Measurements from ENCODE around the gene PPP1R37.

PPP1R37 gene

DNA sequence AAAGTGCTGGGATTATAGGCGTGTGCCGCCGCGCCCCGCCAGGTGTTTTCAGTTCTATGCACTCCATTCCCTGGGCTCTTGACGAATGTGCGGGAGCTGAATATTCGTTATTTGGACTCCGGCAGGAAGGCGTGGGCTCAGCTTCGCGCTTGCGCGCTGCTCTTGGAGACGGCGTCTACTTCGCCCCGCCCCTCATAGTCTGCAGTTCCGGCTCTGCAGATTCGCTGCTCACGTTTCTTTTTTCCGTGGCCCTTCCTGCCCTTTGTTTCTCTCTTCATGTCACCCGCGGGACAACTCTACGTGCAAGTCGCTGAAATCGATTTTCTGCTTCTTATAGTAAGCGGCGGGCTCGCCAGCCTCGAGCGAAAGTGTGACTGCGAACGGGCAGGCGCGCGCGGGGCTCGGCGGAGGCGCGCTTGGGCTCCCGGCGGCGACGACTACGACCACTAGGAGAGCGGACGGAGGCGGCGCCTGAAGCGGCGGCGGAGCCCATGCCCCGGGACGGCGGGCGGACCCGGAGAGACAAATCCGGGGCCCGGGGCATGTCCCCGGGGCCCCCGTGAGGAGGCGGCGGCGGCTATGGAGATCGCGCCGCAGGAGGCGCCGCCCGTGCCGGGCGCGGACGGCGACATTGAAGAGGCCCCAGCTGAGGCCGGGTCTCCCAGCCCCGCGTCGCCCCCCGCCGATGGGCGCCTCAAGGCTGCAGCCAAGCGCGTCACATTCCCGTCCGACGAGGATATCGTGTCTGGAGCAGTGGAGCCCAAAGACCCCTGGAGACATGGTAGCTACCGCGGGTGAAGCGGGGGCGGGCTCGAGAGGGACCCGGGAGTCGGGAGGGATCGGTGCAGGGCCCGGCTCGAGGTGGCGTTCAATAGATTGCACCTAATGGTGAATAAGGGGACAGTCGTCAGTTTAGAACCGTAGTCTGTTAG is at the start of gene PPP1R37:
PPP1R37 (plus strand) TSS at position 433 of the 932 bp plus-strand sequence; CDS start at position 580, 147 bp downstream.
- no peak within 1 kb of the TSS for H3K27ac ChIP-seq (ENCODE audit: low read length)
- no peaks in the 10 kb centered on the region for H3K4me1 ChIP-seq (ENCODE audit: control insufficient read depth, insufficient read depth, low read length)
- DNase-seq (ENCODE audit: low read depth, low spot score) = peak; percentile 95
- peaks cover 3% of the 10 kb centered on the region; the same call in 1 of the 2 replicates for H3K36me3 ChIP-seq (ENCODE audit: control insufficient read depth, insufficient read depth, low read length)
- H3K27me3 ChIP-seq (ENCODE audit: control insufficient read depth, insufficient read depth, low read length) = no peaks in the 10 kb centered on the region
- H3K4me3 ChIP-seq (ENCODE audit: low read length) = peak within 1 kb of the TSS; percentile 45; the same call in 1 of the 2 replicates
- H3K9me3 ChIP-seq (ENCODE audit: control insufficient read depth, insufficient read depth, low read length) = no peaks in the 10 kb centered on the region
- WGBS (ENCODE audit: insufficient coverage, insufficient read length) = no CpG with 5 or more reads among the region's 103 CpGs

DNA sequence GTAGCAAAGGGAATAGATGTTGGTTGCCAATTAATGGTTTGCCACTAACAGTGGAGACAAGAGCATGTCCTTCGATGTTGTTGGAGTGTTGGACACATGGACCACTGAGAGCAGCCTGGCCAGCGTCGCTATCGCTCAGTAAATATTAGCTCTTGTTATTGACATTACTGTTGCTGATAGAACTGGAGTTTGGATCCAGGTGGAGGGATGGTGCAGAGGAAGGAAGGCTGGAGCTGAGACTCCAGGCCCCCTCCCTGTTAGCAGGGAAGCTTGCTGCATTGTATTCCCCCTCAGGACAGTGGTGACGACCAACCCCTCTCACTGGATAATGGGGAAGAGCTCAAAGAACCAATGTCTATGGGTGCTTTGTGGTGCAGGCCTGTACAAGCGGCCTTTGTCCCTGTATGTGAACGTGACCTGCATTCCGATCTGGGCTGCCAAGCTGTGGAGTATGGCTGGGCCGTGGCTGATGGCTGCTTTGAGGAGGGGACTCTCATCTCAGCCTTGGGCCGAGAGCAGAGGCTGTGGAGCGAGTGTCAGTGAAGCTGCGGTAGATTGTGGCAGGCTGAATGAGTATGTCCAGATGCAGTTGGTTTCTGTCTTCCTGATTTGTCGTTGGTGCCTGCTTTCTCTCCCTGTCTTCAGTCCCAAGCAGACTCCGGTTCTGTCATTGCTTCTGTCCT is 47.2 kb upstream of the PPP1R37 start:
- Histone ChIP-seq H3K27ac (ENCODE audit: low read length) (no peak overlapping the region), H3K9me3 (ENCODE audit: control insufficient read depth, insufficient read depth, low read length) (no peaks in the 10 kb centered on the region), H3K4me3 (ENCODE audit: low read length) (no peak overlapping the region), H3K27me3 (ENCODE audit: control insufficient read depth, insufficient read depth, low read length) (no peaks in the 10 kb centered on the region), H3K4me1 (ENCODE audit: control insufficient read depth, insufficient read depth, low read length) (no peaks in the 10 kb centered on the region), H3K36me3 (ENCODE audit: control insufficient read depth, insufficient read depth, low read length) (peaks cover 18% of the 10 kb centered on the region)
- no peak for DNase-seq (ENCODE audit: low read depth, low spot score)
- no CpG with 5 or more reads among the region's 14 CpGs for WGBS (ENCODE audit: insufficient coverage, insufficient read length)

GRCh38 chr19:45046355-45046754 is 46.6 kb upstream of the PPP1R37 start:
- no CpG with 5 or more reads among the region's 7 CpGs for WGBS (ENCODE audit: insufficient coverage, insufficient read length)
- no peaks in the 10 kb centered on the region for H3K4me1 ChIP-seq (ENCODE audit: control insufficient read depth, insufficient read depth, low read length)
- no peak overlapping the region for H3K27ac ChIP-seq (ENCODE audit: low read length)
- peak overlapping the region; percentile 6; the same call in 1 of the 2 replicates for H3K4me3 ChIP-seq (ENCODE audit: low read length)
- no peak for DNase-seq (ENCODE audit: low read depth, low spot score)
- no peaks in the 10 kb centered on the region for H3K27me3 ChIP-seq (ENCODE audit: control insufficient read depth, insufficient read depth, low read length)
- H3K9me3 ChIP-seq (ENCODE audit: control insufficient read depth, insufficient read depth, low read length) = no peaks in the 10 kb centered on the region
- peaks cover 16% of the 10 kb centered on the region for H3K36me3 ChIP-seq (ENCODE audit: control insufficient read depth, insufficient read depth, low read length)

DNA sequence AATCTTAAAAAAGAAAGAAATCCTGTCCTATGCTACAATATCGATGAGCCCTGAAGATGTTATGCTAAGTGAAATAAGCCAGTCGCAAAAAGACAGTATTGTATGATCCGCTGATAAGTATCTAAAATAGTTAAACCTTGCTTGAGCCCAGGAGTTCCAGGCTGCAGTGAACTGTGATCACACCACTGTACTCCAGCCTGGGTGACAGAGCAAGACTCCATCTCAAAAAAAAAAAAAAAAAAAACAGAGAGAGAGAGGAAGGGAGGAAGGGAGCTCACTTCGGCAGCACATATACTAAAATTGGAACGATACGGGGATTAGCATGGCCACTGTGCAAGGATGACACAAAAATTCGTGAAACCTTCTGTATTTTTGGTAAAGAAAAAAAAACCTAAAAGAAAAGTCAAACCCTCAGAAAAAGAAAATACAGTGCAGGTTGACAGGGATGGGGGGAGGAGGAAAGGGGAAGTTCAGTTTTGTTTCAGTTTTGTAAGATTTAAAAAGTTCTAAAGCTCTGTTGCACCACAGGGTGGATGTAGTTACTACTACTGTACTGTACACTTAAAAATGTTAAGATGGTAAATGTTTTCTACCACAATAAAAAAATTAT is 45.7 kb upstream of the PPP1R37 start:
- no CpG with 5 or more reads among the region's 7 CpGs for WGBS (ENCODE audit: insufficient coverage, insufficient read length)
- no peak for DNase-seq (ENCODE audit: low read depth, low spot score)
- Histone ChIP-seq H3K36me3 (ENCODE audit: control insufficient read depth, insufficient read depth, low read length) (peaks cover 12% of the 10 kb centered on the region; the same call in 1 of the 2 replicates), H3K27ac (ENCODE audit: low read length) (no peak overlapping the region), H3K27me3 (ENCODE audit: control insufficient read depth, insufficient read depth, low read length) (no peaks in the 10 kb centered on the region), H3K4me1 (ENCODE audit: control insufficient read depth, insufficient read depth, low read length) (no peaks in the 10 kb centered on the region), H3K4me3 (ENCODE audit: low read length) (no peak overlapping the region), H3K9me3 (ENCODE audit: control insufficient read depth, insufficient read depth, low read length) (no peaks in the 10 kb centered on the region)

- Histone ChIP-seq H3K4me1 (ENCODE audit: control insufficient read depth, insufficient read depth, low read length) (no peaks in the 10 kb centered on the region), H3K27ac (ENCODE audit: low read length) (no peak overlapping the region), H3K36me3 (ENCODE audit: control insufficient read depth, insufficient read depth, low read length) (peaks cover 9% of the 10 kb centered on the region; the same call in 1 of the 2 replicates), H3K27me3 (ENCODE audit: control insufficient read depth, insufficient read depth, low read length) (no peaks in the 10 kb centered on the region), H3K4me3 (ENCODE audit: low read length) (no peak overlapping the region), H3K9me3 (ENCODE audit: control insufficient read depth, insufficient read depth, low read length) (no peaks in the 10 kb centered on the region)
- no CpG with 5 or more reads among the region's 8 CpGs for WGBS (ENCODE audit: insufficient coverage, insufficient read length)
- DNase-seq (ENCODE audit: low read depth, low spot score) = no peak
Measured at GRCh38 chr19:45049073-45049736, 43.8 kb upstream of the PPP1R37 start.

DNA sequence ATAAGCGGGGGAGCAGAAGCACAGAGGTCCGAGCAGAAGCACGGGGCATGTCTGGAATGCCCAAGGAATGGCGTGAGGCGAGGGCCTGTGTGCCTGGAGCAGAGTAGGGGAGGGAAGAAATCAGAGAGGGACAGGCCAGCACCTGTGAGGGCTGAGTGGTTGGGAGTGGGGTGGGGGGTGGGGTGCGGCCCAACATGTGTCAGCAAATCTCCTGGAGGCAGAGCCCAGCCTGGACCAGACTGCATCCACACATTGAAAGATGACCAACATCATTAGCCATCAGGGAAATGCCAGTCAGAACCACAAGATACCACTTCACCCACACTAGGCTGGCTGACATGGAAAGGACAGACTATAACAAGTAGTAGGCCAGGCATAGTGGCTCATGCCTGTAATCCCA is 42.9 kb upstream of the PPP1R37 start:
- no CpG with 5 or more reads among the region's 6 CpGs for WGBS (ENCODE audit: insufficient coverage, insufficient read length)
- H3K27ac ChIP-seq (ENCODE audit: low read length) = no peak overlapping the region
- H3K9me3 ChIP-seq (ENCODE audit: control insufficient read depth, insufficient read depth, low read length) = no peaks in the 10 kb centered on the region
- no peaks in the 10 kb centered on the region for H3K4me1 ChIP-seq (ENCODE audit: control insufficient read depth, insufficient read depth, low read length)
- no peaks in the 10 kb centered on the region for H3K27me3 ChIP-seq (ENCODE audit: control insufficient read depth, insufficient read depth, low read length)
- peaks cover 4% of the 10 kb centered on the region; the same call in 1 of the 2 replicates for H3K36me3 ChIP-seq (ENCODE audit: control insufficient read depth, insufficient read depth, low read length)
- no peak overlapping the region for H3K4me3 ChIP-seq (ENCODE audit: low read length)
- no peak for DNase-seq (ENCODE audit: low read depth, low spot score)

GRCh38 chr19:45051929-45052579 is 40.9 kb upstream of the PPP1R37 start:
- H3K9me3 ChIP-seq (ENCODE audit: control insufficient read depth, insufficient read depth, low read length) = no peaks in the 10 kb centered on the region
- DNase-seq (ENCODE audit: low read depth, low spot score) = no peak
- no peak overlapping the region for H3K4me3 ChIP-seq (ENCODE audit: low read length)
- no CpG with 5 or more reads among the region's 9 CpGs for WGBS (ENCODE audit: insufficient coverage, insufficient read length)
- H3K36me3 ChIP-seq (ENCODE audit: control insufficient read depth, insufficient read depth, low read length) = peaks cover 10% of the 10 kb centered on the region
- no peaks in the 10 kb centered on the region for H3K4me1 ChIP-seq (ENCODE audit: control insufficient read depth, insufficient read depth, low read length)
- no peaks in the 10 kb centered on the region for H3K27me3 ChIP-seq (ENCODE audit: control insufficient read depth, insufficient read depth, low read length)
- no peak overlapping the region for H3K27ac ChIP-seq (ENCODE audit: low read length)

DNA sequence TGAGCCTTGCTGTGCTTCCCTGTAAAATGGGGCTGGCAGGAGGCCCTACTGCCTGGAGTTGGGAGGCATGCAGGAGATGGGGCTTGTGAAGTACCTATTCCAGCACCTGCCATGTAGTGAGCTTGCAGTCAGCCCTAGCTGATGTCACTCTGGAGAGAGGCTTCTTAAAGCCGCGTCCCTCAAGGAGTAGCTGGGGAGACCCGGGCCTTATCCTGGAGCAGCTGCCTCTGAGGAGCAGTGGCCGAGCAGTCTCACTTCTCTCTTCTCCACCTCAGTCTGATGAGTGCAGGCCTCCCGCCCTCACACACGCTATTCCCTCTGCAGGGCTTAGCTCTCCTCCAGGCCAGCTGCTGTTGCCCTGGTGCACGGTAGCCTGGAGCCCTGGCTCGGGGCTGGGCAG is 36.1 kb upstream of the PPP1R37 start:
- DNase-seq (ENCODE audit: low read depth, low spot score) = no peak
- H3K36me3 ChIP-seq (ENCODE audit: control insufficient read depth, insufficient read depth, low read length) = peaks cover 49% of the 10 kb centered on the region
- H3K27ac ChIP-seq (ENCODE audit: low read length) = no peak overlapping the region
- H3K27me3 ChIP-seq (ENCODE audit: control insufficient read depth, insufficient read depth, low read length) = no peaks in the 10 kb centered on the region
- no peaks in the 10 kb centered on the region for H3K9me3 ChIP-seq (ENCODE audit: control insufficient read depth, insufficient read depth, low read length)
- no CpG with 5 or more reads among the region's 8 CpGs for WGBS (ENCODE audit: insufficient coverage, insufficient read length)
- H3K4me3 ChIP-seq (ENCODE audit: low read length) = no peak overlapping the region
- H3K4me1 ChIP-seq (ENCODE audit: control insufficient read depth, insufficient read depth, low read length) = no peaks in the 10 kb centered on the region

DNA sequence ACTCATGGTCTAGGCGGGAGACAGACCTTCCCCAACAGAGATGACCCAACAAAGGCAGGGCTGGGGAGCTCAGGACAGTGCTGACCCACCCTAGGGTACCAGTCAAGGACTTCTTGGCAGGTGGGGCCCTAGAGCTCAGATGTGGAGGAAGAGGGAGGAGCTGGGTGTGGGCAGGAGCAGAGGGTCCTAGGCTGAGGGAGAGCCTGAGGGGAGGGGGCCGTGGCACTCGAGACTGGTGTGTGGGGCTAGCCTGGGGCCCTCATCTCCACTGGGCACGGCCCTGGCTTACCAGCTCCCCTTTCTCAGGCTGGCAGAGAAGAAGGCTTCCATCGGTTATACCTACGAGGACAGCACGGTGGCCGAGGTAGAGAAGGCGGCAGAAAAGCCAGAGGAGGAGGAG is 35.5 kb upstream of the PPP1R37 start:
- DNase-seq (ENCODE audit: low read depth, low spot score) = no peak
- Histone ChIP-seq H3K36me3 (ENCODE audit: control insufficient read depth, insufficient read depth, low read length) (peaks cover 49% of the 10 kb centered on the region), H3K4me3 (ENCODE audit: low read length) (no peak overlapping the region), H3K27ac (ENCODE audit: low read length) (no peak overlapping the region), H3K9me3 (ENCODE audit: control insufficient read depth, insufficient read depth, low read length) (no peaks in the 10 kb centered on the region), H3K4me1 (ENCODE audit: control insufficient read depth, insufficient read depth, low read length) (no peaks in the 10 kb centered on the region), H3K27me3 (ENCODE audit: control insufficient read depth, insufficient read depth, low read length) (no peaks in the 10 kb centered on the region)
- no CpG with 5 or more reads among the region's 9 CpGs for WGBS (ENCODE audit: insufficient coverage, insufficient read length)

All from iPS DF 6.9 (cell line).